ENCODE results near the gene TSPAN12.

GRCh38 chr7:120794106-120794729 lies 63.7 kb downstream of the TSPAN12 start:
- TF ChIP-seq RARB (CRISPR knock-in tag; IDR thresholded peaks at IDR 0.05) (no peak), CREB5 (CRISPR knock-in tag; IDR thresholded peaks at IDR 0.05; ENCODE audit: low read depth) (no peak), ZFP30 (CRISPR knock-in tag; IDR thresholded peaks at IDR 0.05) (no peak), ESRRG (CRISPR knock-in tag; IDR thresholded peaks at IDR 0.05) (no peak), ISL1 (CRISPR knock-in tag; IDR thresholded peaks at IDR 0.05) (no peak), ZC3H10 (CRISPR knock-in tag; IDR thresholded peaks at IDR 0.05) (no peak), PATZ1 (CRISPR knock-in tag; IDR thresholded peaks at IDR 0.05; ENCODE audit: borderline replicate concordance) (no peak), ZNF8 (CRISPR knock-in tag; IDR thresholded peaks at IDR 0.05) (no peak), ZNF70 (CRISPR knock-in tag; IDR thresholded peaks at IDR 0.05) (no peak), ZFP3 (CRISPR knock-in tag; IDR thresholded peaks at IDR 0.05) (no peak), GLIS3 (CRISPR knock-in tag; IDR thresholded peaks at IDR 0.05) (no peak)

Measured in SK-N-SH treated with all-trans-retinoic acid at 6 μM for 48 hours (cell line).